Muscle layer of duodenum (tissue), 2 donors: Measurements from ENCODE around the gene CDKN2B-AS1.
"Not testable (repeated sequence)": the region's sequence is repeated elsewhere in the genome, so short reads cannot be mapped to it uniquely, and the experiment has no call there.

ENCODE experiments used
- H3K27ac ChIP-seq: one replicate; pipeline ENCODE4 v1.7.0; 2013; ENCODE audit warnings: mild to moderate bottlenecking, low read length
- H3K27me3 ChIP-seq: one replicate; pipeline ENCODE4 v1.7.0; 2013; ENCODE audit warnings: low read depth, mild to moderate bottlenecking, control low read depth, low read length
- H3K36me3 ChIP-seq, 2 donors: one replicate each; pipeline ENCODE4 v1.7.0; 2013; ENCODE audit warnings: low read length in 2 of 2, control low read depth in 1 of 2, mild to moderate bottlenecking in 1 of 2; ENCODE audit not compliant: insufficient read depth in 2 of 2, control insufficient read depth in 1 of 2
- H3K4me1 ChIP-seq, 2 donors: one replicate each; pipeline ENCODE4 v1.7.0; 2013; ENCODE audit warnings: low read length in 2 of 2, mild to moderate bottlenecking in 2 of 2, control low read depth in 1 of 2, moderate library complexity in 1 of 2; ENCODE audit not compliant: insufficient read depth in 2 of 2, control insufficient read depth in 1 of 2
- H3K4me3 ChIP-seq, 2 donors: one replicate each; pipeline ENCODE4 v1.7.0; 2013; ENCODE audit warnings: low read length in 2 of 2, low read depth in 1 of 2, mild to moderate bottlenecking in 1 of 2
- H3K9me3 ChIP-seq, 2 donors: one replicate each; pipeline ENCODE4 v1.7.0; 2013; ENCODE audit warnings: low read length in 2 of 2, control low read depth in 1 of 2, mild to moderate bottlenecking in 1 of 2; ENCODE audit not compliant: control insufficient read depth in 1 of 2
- donor health status: healthy.

CDKN2B-AS1 gene

GRCh38 chr9:22050924-22051323 lies 56.3 kb downstream of the CDKN2B-AS1 start:
- Histone ChIP-seq H3K36me3 (no peaks in the 10 kb centered on the region), H3K27me3 (no peaks in the 10 kb centered on the region), H3K9me3 (no peaks in the 10 kb centered on the region), H3K27ac (no peak overlapping the region), H3K4me1 (no peaks in the 10 kb centered on the region), H3K4me3 (no peak overlapping the region)

DNA sequence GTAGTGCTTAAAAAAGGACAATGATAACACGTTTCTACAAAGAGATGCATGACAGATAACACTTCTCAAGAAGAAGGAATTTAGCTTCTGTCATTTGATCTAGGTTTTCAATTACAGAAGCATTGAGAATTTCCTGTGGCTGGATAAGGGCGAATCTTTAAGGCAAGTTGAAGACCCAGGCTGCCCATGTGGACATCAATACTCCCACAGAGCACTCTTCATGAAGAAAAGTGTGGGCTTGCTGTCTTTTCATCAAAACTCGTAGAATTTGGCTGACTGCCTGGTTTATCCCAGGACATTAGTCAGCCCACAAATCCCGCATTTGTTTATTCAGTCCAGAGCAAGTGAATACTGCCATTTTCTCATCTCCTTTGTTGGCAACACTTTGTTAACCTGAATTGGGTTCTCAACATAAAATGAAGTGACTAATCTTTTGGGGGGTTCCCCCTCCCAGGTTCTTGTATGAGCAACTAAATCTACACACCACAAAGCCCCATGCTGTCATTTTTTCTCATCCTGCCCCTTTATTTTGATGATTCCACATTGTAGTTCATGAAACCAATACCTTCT lies 57.9 kb downstream of the CDKN2B-AS1 start:
- Histone ChIP-seq H3K4me1 (no peaks in the 10 kb centered on the region), H3K36me3 (no peaks in the 10 kb centered on the region), H3K27me3 (no peaks in the 10 kb centered on the region), H3K4me3 (no peak overlapping the region), H3K27ac (no peak overlapping the region), H3K9me3 (no peaks in the 10 kb centered on the region)

DNA sequence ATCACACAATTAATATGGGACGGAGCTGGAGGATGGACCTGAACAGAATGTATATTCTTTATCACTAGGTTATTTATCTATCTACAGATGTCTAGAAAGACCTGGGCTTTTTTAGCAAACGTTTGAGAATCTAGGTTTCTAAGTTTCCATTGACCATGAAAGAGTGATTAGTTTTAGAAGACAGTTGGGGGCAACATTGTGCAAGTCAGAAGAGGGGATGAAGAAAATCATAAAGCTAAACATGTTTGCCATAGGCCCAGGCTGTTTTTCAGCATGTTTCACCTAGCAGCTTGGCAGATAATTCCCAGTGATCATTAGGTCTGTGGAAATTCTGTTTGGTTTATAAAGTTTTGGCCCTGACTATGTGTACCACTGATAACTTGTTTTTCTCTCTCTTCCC lies 58.6 kb downstream of the CDKN2B-AS1 start:
- Histone ChIP-seq H3K27ac (no peak overlapping the region), H3K9me3 (no peaks in the 10 kb centered on the region), H3K4me3 (no peak overlapping the region), H3K4me1 (no peaks in the 10 kb centered on the region), H3K36me3 (no peaks in the 10 kb centered on the region), H3K27me3 (no peaks in the 10 kb centered on the region)

- Histone ChIP-seq H3K4me1 (no peaks in the 10 kb centered on the region), H3K27me3 (no peaks in the 10 kb centered on the region), H3K36me3 (no peaks in the 10 kb centered on the region), H3K27ac (no peak overlapping the region), H3K9me3 (no peaks in the 10 kb centered on the region), H3K4me3 (no peak overlapping the region)
Measured at GRCh38 chr9:22054076-22054475, 59.5 kb downstream of the CDKN2B-AS1 start.

GRCh38 chr9:22054529-22054928 lies 59.9 kb downstream of the CDKN2B-AS1 start:
- H3K36me3 ChIP-seq = no peaks in the 10 kb centered on the region
- H3K4me1 ChIP-seq = no peaks in the 10 kb centered on the region
- H3K9me3 ChIP-seq = no peaks in the 10 kb centered on the region
- H3K4me3 ChIP-seq = no peak overlapping the region
- H3K27me3 ChIP-seq = no peaks in the 10 kb centered on the region
- H3K27ac ChIP-seq = no peak overlapping the region

DNA sequence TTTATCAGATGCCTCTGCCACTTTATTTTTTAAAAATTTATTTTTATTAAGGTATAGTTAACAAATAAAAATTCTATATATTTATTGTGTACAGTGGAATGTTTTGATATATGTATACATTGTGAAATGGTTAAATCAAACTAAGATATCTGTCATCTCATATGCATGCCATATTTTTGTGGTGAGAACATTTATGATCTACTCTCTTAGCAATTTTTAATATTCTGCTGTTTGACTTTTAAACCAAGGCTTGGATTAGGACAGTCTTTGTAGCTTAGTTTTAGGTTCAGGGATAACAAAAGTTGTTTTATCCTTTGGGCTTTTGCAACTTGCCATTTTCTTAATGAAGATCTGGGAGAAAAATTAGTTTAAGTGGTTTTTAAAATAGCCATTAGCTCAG lies 60.5 kb downstream of the CDKN2B-AS1 start:
- no peak overlapping the region for H3K27ac ChIP-seq
- no peaks in the 10 kb centered on the region for H3K9me3 ChIP-seq
- H3K27me3 ChIP-seq = no peaks in the 10 kb centered on the region
- H3K36me3 ChIP-seq = no peaks in the 10 kb centered on the region
- H3K4me1 ChIP-seq = no peaks in the 10 kb centered on the region
- no peak overlapping the region for H3K4me3 ChIP-seq

DNA sequence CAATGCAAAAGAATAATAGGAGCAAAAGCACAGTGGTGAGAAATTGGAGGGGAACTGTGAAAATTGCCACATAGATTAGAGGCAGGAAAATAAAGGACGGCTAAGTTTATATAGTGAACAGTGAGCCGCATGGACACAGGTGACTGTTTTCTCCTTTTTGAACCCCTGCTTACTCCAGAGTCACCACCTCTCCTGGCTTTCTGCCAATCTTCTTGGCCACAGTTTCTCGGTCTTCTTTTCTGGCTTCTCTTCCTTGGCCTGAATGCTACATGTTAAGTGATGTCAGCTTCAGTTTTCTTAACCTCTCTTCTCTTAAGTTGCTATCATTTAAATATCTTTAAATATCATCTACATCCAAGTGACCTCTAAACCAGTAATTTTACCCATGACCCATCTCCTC lies 61.8 kb downstream of the CDKN2B-AS1 start:
- H3K9me3 ChIP-seq = no peaks in the 10 kb centered on the region
- no peaks in the 10 kb centered on the region for H3K27me3 ChIP-seq
- H3K36me3 ChIP-seq = no peaks in the 10 kb centered on the region
- no peak overlapping the region for H3K27ac ChIP-seq
- no peak overlapping the region for H3K4me3 ChIP-seq
- no peaks in the 10 kb centered on the region for H3K4me1 ChIP-seq

DNA sequence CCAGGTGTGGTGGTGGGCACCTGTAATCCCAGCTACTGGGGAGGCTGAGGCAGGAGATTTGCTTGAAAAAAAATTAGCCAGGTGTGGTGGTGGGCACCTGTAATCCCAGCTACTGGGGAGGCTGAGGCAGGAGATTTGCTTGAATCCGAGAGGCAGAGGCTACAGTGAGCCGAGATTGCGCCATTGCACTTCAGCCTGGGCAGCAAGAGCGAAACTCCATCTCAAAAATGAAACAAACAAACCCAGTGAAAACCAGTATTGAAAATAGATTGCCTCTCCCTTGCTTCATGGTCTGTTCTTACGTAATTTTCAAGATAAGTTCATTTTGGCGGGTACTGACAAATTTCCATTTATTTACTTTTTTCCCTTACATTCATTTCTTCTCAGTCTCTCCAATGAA lies 63.4 kb downstream of the CDKN2B-AS1 start:
- not testable (repeated sequence) for H3K27ac ChIP-seq, H3K4me3 ChIP-seq, H3K27me3 ChIP-seq, H3K9me3 ChIP-seq, H3K4me1 ChIP-seq, H3K36me3 ChIP-seq

DNA sequence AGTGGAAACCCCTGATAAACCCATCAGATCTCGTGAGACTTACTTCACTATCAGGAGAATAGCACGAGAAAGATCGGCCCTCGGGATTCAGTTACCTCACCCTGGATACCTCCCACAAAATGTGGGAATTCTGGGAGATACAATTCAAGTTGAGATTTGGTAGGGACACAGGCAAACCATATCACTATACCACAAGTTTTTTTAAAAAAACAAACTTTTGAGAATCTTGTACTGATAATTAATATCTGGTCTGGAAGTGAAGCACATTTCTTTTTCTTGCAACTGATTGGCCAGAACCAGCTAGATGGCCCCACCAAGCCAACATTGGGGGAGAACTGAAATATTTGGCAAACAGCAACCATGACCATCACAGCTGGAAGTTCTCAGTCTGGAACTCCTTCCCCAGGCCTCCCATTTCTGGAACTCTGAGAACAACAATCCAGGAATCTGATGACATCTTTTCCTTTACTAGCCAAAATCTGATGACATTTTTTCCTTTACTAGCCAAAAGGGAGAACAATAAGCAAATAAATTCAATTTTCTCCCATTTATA lies 66.3 kb downstream of the CDKN2B-AS1 start:
- Histone ChIP-seq H3K27me3 (no peaks in the 10 kb centered on the region), H3K27ac (no peak overlapping the region), H3K4me1 (no peaks in the 10 kb centered on the region), H3K9me3 (no peaks in the 10 kb centered on the region), H3K36me3 (no peaks in the 10 kb centered on the region), H3K4me3 (no peak overlapping the region)

GRCh38 chr9:22064957-22065356 lies 70.4 kb downstream of the CDKN2B-AS1 start:
- no peaks in the 10 kb centered on the region for H3K36me3 ChIP-seq
- no peak overlapping the region for H3K4me3 ChIP-seq
- H3K4me1 ChIP-seq = no peaks in the 10 kb centered on the region
- H3K9me3 ChIP-seq = no peaks in the 10 kb centered on the region
- no peaks in the 10 kb centered on the region for H3K27me3 ChIP-seq
- H3K27ac ChIP-seq = no peak overlapping the region

DNA sequence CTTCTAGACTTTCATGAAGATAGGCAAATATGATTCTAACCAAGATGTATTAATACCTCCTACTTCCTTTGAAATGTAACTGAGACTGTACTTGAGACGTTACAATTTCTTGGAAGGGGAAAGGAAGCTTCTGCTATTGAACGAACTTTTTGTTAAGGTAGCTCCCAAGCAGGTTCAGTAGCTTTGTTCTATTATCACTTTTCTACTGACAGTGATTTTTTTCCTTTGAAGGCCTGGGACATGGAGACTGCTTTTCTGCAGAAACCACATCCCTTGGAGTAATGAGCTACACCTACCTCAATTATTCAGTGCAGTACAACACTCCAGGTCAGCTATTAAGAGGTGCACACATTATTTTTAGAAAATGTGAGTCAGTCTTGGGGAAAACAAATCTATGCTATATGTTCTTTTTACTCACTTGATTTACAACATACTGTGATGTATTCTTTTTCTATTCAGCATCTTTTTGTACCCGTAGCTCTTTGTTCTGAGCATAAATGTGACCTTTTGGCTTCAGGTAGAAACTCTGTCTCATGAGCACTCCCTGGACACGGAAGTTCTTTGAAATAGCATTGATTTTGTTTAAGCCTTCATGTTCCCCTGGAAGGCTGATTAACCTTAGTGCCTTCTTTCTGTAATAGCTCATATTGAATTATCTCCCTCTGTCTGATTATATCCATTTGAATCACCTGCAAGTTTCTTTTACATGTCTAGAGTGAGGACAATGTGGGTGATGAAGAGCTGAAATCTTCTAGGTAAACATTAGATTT lies 71.0 kb downstream of the CDKN2B-AS1 start:
- no peak overlapping the region for H3K27ac ChIP-seq
- no peaks in the 10 kb centered on the region for H3K27me3 ChIP-seq
- no peak overlapping the region for H3K4me3 ChIP-seq
- H3K36me3 ChIP-seq = no peaks in the 10 kb centered on the region
- no peaks in the 10 kb centered on the region for H3K4me1 ChIP-seq
- no peaks in the 10 kb centered on the region for H3K9me3 ChIP-seq

DNA sequence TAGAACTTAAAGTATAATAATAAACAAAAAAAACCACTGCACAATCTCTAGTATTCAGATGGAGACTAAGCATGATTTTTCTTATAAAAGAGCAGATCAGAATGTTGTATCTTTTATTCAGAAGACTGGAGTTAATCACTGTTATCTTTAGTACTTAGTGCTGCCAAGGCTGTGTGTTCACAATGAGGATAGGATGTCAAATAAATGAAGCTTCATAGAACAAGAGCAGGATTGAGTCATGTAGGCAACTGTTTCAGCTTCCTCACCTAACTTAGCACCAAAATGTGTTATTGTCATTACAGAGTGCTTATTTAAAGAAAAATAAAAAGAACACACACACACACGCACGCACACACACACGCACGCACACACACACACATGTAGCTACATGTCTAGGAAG lies 72.6 kb downstream of the CDKN2B-AS1 start:
- Histone ChIP-seq H3K4me1 (no peaks in the 10 kb centered on the region), H3K4me3 (no peak overlapping the region), H3K36me3 (no peaks in the 10 kb centered on the region), H3K27me3 (no peaks in the 10 kb centered on the region), H3K9me3 (no peaks in the 10 kb centered on the region), H3K27ac (no peak overlapping the region)
